H9 (cell line): ENCODE results near the gene TRIM2. TPM values are rescaled to one million over a fixed set of nuclear protein-coding genes. Genes with fewer than 3 reads are reported as not detected.

Experiments used
- DNase-seq: peaks from one replicate; pipeline ENCODE4 v3.0.0-alpha.2; 2017
- H2AFZ ChIP-seq: one replicate; pipeline ENCODE4 v1.6.1; 2013; ENCODE audit warnings: mild to moderate bottlenecking, low read length, control low read depth, moderate library complexity
- H2AK5ac ChIP-seq: 2 replicates; pipeline ENCODE4 v1.6.1; 2013; ENCODE audit warnings: low read length, control low read depth, mixed read lengths; ENCODE audit not compliant: insufficient read length
- H2BK120ac ChIP-seq: one replicate; pipeline ENCODE4 v1.6.1; 2013; ENCODE audit warnings: low read depth, mild to moderate bottlenecking, low read length, control low read depth, inconsistent platforms; ENCODE audit not compliant: poor library complexity, severe bottlenecking
- H2BK12ac ChIP-seq: 2 replicates; pipeline ENCODE4 v1.6.1; 2013; ENCODE audit warnings: low read length, control low read depth, mixed read lengths, low read depth; ENCODE audit not compliant: insufficient read length
- H2BK15ac ChIP-seq: 2 replicates; pipeline ENCODE4 v1.6.1; 2013; ENCODE audit warnings: low read depth, low read length, control low read depth
- H2BK20ac ChIP-seq: one replicate; pipeline ENCODE4 v1.6.1; 2013; ENCODE audit warnings: low read depth, mild to moderate bottlenecking, low read length, control low read depth, inconsistent platforms; ENCODE audit not compliant: poor library complexity, severe bottlenecking
- H2BK5ac ChIP-seq: 2 replicates; pipeline ENCODE4 v1.6.1; 2013; ENCODE audit warnings: low read length, control low read depth, mixed read lengths; ENCODE audit not compliant: insufficient read length
- H3K14ac ChIP-seq: 2 replicates; pipeline ENCODE4 v1.6.1; 2013; ENCODE audit warnings: low read length, control low read depth; ENCODE audit not compliant: insufficient read depth
- H3K18ac ChIP-seq: 2 replicates; pipeline ENCODE4 v1.6.1; 2013; ENCODE audit warnings: low read depth, mild to moderate bottlenecking, mixed read lengths, low read length, control low read depth; ENCODE audit not compliant: insufficient read length
- H3K23ac ChIP-seq: 2 replicates; pipeline ENCODE4 v1.6.1; 2013; ENCODE audit warnings: low read length, control low read depth, mixed read lengths, low read depth; ENCODE audit not compliant: insufficient read length
- H3K23me2 ChIP-seq: 2 replicates; pipeline ENCODE4 v1.6.1; 2013; ENCODE audit warnings: low read depth, mild to moderate bottlenecking, mixed read lengths, low read length, control low read depth; ENCODE audit not compliant: insufficient read length, poor library complexity, severe bottlenecking
- H3K27ac ChIP-seq: 2 replicates; pipeline ENCODE4 v1.5.1; 2013; ENCODE audit warnings: low read length, control low read depth, mixed read lengths, low read depth; ENCODE audit not compliant: insufficient read length
- H3K27me3 ChIP-seq: 2 replicates; pipeline ENCODE4 v1.6.1; 2013; ENCODE audit warnings: low read length, control low read depth, inconsistent platforms; ENCODE audit not compliant: insufficient read depth
- H3K4ac ChIP-seq: 2 replicates; pipeline ENCODE4 v1.6.1; 2013; ENCODE audit warnings: low read depth, mild to moderate bottlenecking, control low read depth, inconsistent platforms, low read length, moderate library complexity
- H3K4me1 ChIP-seq: 2 replicates; pipeline ENCODE4 v1.6.1; 2013; ENCODE audit warnings: low read length, control low read depth, inconsistent platforms; ENCODE audit not compliant: insufficient read depth
- H3K4me2 ChIP-seq: 2 replicates; pipeline ENCODE4 v1.6.1; 2013; ENCODE audit warnings: low read length, control low read depth, mixed read lengths; ENCODE audit not compliant: insufficient read length, insufficient read depth
- H3K56ac ChIP-seq: 2 replicates; pipeline ENCODE4 v1.6.1; 2013; ENCODE audit warnings: low read depth, mild to moderate bottlenecking, mixed read lengths, low read length, control low read depth; ENCODE audit not compliant: insufficient read length
- H3K79me1 ChIP-seq: 2 replicates; pipeline ENCODE4 v1.6.1; 2013; ENCODE audit warnings: low read depth, mild to moderate bottlenecking, moderate library complexity, low read length, control low read depth, inconsistent platforms; ENCODE audit not compliant: insufficient read depth, poor library complexity, severe bottlenecking
- H3K79me2 ChIP-seq: 2 replicates; pipeline ENCODE4 v1.6.1; 2013; ENCODE audit warnings: low read length, control low read depth, inconsistent platforms; ENCODE audit not compliant: insufficient read depth
- H3K9ac ChIP-seq: 2 replicates; pipeline ENCODE4 v1.6.1; 2013; ENCODE audit warnings: low read length, control low read depth, mixed read lengths; ENCODE audit not compliant: insufficient read length; ENCODE audit errors: extremely low read depth
- H3K9me3 ChIP-seq: one replicate; pipeline ENCODE4 v1.6.1; 2013; ENCODE audit warnings: low read depth, low read length, inconsistent platforms; ENCODE audit not compliant: control insufficient read depth
- H3T11ph ChIP-seq: one replicate; pipeline ENCODE4 v1.6.1; 2013; ENCODE audit warnings: mild to moderate bottlenecking, low read length, control low read depth, inconsistent platforms
- H4K20me1 ChIP-seq: one replicate; pipeline ENCODE4 v1.6.1; 2013; ENCODE audit not compliant: control insufficient read depth, insufficient read length, insufficient read depth
- H4K5ac ChIP-seq: 2 replicates; pipeline ENCODE4 v1.6.1; 2013; ENCODE audit warnings: low read depth, mild to moderate bottlenecking, mixed read lengths, low read length, control low read depth; ENCODE audit not compliant: insufficient read length
- H4K8ac ChIP-seq: replicated peaks from 2 replicates; pipeline ENCODE4 v1.6.1; 2013; ENCODE audit warnings: low read length, control low read depth, mixed read lengths, low read depth; ENCODE audit not compliant: insufficient read length
- H4K91ac ChIP-seq: 2 replicates; pipeline ENCODE4 v1.6.1; 2013; ENCODE audit warnings: low read depth, mild to moderate bottlenecking, moderate library complexity, mixed read lengths, low read length, control low read depth; ENCODE audit not compliant: insufficient read length
- H3K27ac Mint-ChIP-seq, 3 experiments: 2 replicates in 2 of 3; 3 replicates in 1 of 3; pipeline ENCODE4 v1.8.0; 2020 to 2021; ENCODE audit warnings: mixed read lengths in 3 of 3, mild to moderate bottlenecking in 1 of 3, moderate library complexity in 1 of 3
- H3K27me3 Mint-ChIP-seq: 2 replicates; pipeline ENCODE4 v1.8.0; 2021; ENCODE audit warnings: low read depth, mild to moderate bottlenecking, moderate library complexity, mixed read lengths
- H3K36me3 Mint-ChIP-seq, 3 experiments: 2 replicates in 2 of 3; 3 replicates in 1 of 3; pipeline ENCODE4 v1.8.0; 2020 to 2021; ENCODE audit warnings: low read depth in 3 of 3, mixed read lengths in 3 of 3; ENCODE audit not compliant: insufficient read depth in 1 of 3
- H3K4me1 Mint-ChIP-seq, 2 experiments: 2 replicates each; pipeline ENCODE4 v1.8.0; 2020; ENCODE audit warnings: mixed read lengths in 2 of 2
- H3K4me3 Mint-ChIP-seq, 2 experiments: 2 replicates in 1 of 2; 3 replicates in 1 of 2; pipeline ENCODE4 v1.8.0; 2020 to 2021; ENCODE audit warnings: mild to moderate bottlenecking in 2 of 2, mixed read lengths in 2 of 2, moderate library complexity in 1 of 2
- H3K9me3 Mint-ChIP-seq, 2 experiments: 2 replicates in 1 of 2; 3 replicates in 1 of 2; pipeline ENCODE4 v1.8.0; 2020; ENCODE audit warnings: mild to moderate bottlenecking in 2 of 2, mixed read lengths in 2 of 2, moderate library complexity in 1 of 2
- WGBS: extraction: QIAGEN DNeasy Blood & Tissue Kit; methylation state at CpG from one replicate; pipeline ENCODE4 v1.1.7; 2013; ENCODE audit warnings: missing lambda C conversion rate, low lambda C conversion rate, mixed read lengths; ENCODE audit not compliant: insufficient read length; ENCODE audit errors: extremely low coverage; 5-methylcytosine and 5-hydroxymethylcytosine counted together
- total RNA-seq: library from RNA; stranded (reverse); gene quantifications from 2 replicates; pipeline ENCODE4 v1.2.1, GENCODE V29; 2021
- TF ChIP-seq, protein P1 (sequence below): fragments of 200-600 bp; sonication (generic); conservative IDR thresholded peaks from 3 replicates; pipeline ENCODE4 v1.8.0; 2021; ENCODE audit warnings: antibody characterized with exemption, mild to moderate bottlenecking

Gene TRIM2
- total RNA-seq, 1 experiment from 2014 or later = 28.9 TPM

DNA sequence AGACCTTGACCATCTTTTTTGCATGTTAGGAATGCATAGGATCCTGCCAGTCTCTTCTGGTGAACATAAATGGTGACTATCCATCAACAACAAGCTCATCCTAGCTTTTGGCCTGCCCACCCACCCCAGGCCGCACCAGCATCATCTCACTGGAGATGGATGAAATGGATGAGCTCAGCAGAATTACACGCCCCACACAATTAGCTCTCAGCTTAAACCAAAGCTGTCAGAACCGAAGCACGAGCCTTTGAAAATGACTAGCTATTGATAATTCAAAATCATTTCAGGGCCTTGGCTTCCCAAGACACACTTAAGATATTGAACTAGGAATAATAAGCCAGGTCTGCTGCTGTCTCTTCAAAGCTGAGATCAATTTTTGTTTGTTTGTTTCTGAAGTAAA lies 77.8 kb downstream of the TRIM2 start:
- H3K4me3 Mint-ChIP-seq = no peak overlapping the region
- Histone ChIP-seq H2BK5ac (no peak overlapping the region), H3K4me2 (no peak overlapping the region), H2AFZ (no peak overlapping the region), H3K27me3 (no peaks in the 10 kb centered on the region), H3T11ph (no peak overlapping the region), H4K8ac (no peak overlapping the region), H3K79me1 (no peaks in the 10 kb centered on the region), H2BK12ac (no peak overlapping the region), H3K4me1 (no peaks in the 10 kb centered on the region), H3K4ac (no peak overlapping the region), H3K56ac (no peak overlapping the region), H3K18ac (no peak overlapping the region), H3K14ac (no peak overlapping the region), H4K20me1 (no peaks in the 10 kb centered on the region), H4K5ac (no peak overlapping the region), H2BK120ac (no peak overlapping the region), H3K27ac (no peak overlapping the region), H3K9me3 (no peaks in the 10 kb centered on the region), H3K79me2 (no peaks in the 10 kb centered on the region), H3K23me2 (no peaks in the 10 kb centered on the region), H2BK20ac (no peak overlapping the region), H3K9ac (no peak overlapping the region), H4K91ac (no peak overlapping the region), H3K23ac (no peak overlapping the region), H2AK5ac (no peak overlapping the region), H2BK15ac (no peak overlapping the region)
- H3K4me1 Mint-ChIP-seq = no peaks in the 10 kb centered on the region
- 0 out of 7 replicates have a peak overlapping the region, but pooled peaks of 1 of the 3 experiments have one; percentile 47 for H3K27ac Mint-ChIP-seq
- DNase-seq = no peak
- no peaks in the 10 kb centered on the region for H3K27me3 Mint-ChIP-seq
- TF ChIP-seq, protein P1, sequence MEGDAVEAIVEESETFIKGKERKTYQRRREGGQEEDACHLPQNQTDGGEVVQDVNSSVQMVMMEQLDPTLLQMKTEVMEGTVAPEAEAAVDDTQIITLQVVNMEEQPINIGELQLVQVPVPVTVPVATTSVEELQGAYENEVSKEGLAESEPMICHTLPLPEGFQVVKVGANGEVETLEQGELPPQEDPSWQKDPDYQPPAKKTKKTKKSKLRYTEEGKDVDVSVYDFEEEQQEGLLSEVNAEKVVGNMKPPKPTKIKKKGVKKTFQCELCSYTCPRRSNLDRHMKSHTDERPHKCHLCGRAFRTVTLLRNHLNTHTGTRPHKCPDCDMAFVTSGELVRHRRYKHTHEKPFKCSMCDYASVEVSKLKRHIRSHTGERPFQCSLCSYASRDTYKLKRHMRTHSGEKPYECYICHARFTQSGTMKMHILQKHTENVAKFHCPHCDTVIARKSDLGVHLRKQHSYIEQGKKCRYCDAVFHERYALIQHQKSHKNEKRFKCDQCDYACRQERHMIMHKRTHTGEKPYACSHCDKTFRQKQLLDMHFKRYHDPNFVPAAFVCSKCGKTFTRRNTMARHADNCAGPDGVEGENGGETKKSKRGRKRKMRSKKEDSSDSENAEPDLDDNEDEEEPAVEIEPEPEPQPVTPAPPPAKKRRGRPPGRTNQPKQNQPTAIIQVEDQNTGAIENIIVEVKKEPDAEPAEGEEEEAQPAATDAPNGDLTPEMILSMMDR = no peak
- peaks cover 30 to 63% (median 37%) of the 10 kb centered on the region in 3 experiments for H3K36me3 Mint-ChIP-seq
- WGBS = no CpG with 5 or more reads among the region's 4 CpGs
- H3K9me3 Mint-ChIP-seq = peaks cover 7 to 14% of the 10 kb centered on the region in 2 experiments
